Measurements from ENCODE around the gene HNRNPR. TPM values are rescaled to one million over a fixed set of nuclear protein-coding genes. Genes with fewer than 3 reads are reported as not detected.

Gene HNRNPR
- total and polyA plus RNA-seq, 9 of the 15 experiments (the other 6 are each of a cell fraction or from before 2014, with no cell fraction given) = 80.9 to 372 (median 301) TPM

GRCh38 chr1:23362218-23362713 is 18.2 kb upstream of the HNRNPR start (continued):
- TF ChIP-seq ZNF274 (IDR thresholded peaks at IDR 0.05; ENCODE audit: borderline replicate concordance, low read depth, low read length) (peak; percentile 96), HDAC6 (IDR thresholded peaks at IDR 0.05; ENCODE audit: low read depth, low read length) (peak; percentile 91), ELF4 (CRISPR knock-in tag; IDR thresholded peaks at IDR 0.05) (no peak), SNIP1 (IDR thresholded peaks at IDR 0.05; ENCODE audit: low read depth) (no peak), FOXM1 (IDR thresholded peaks at IDR 0.05; ENCODE audit: low read depth) (no peak), FOXM1 (CRISPR knock-in tag; IDR thresholded peaks at IDR 0.05; ENCODE audit: low read depth) (no peak), SNAPC5 (CRISPR knock-in tag; IDR thresholded peaks at IDR 0.05) (no peak), SPI1 (IDR thresholded peaks at IDR 0.05; ENCODE audit: borderline replicate concordance, low read depth, low read length) (no peak), ATF2 (CRISPR knock-in tag; IDR thresholded peaks at IDR 0.05) (no peak), ZBTB26 (CRISPR knock-in tag; IDR thresholded peaks at IDR 0.05) (no peak), HDGF (IDR thresholded peaks at IDR 0.05) (no peak), BACH1 (tag; IDR thresholded peaks at IDR 0.05) (no peak), TRIM24 (IDR thresholded peaks at IDR 0.05) (peak in 1 of 2 experiments; percentile 85; a peak in 2 of 4 replicates), PTBP1 (IDR thresholded peaks at IDR 0.05; ENCODE audit: low read depth, low read length) (peak; percentile 86), CBX1 (IDR thresholded peaks at IDR 0.05; ENCODE audit: low read depth) (peak; percentile 98), CBX8 (IDR thresholded peaks at IDR 0.05; ENCODE audit: borderline replicate concordance, extremely low read depth, low read depth, low read length, poor library complexity, severe bottlenecking) (no peak), HDAC3 (IDR thresholded peaks at IDR 0.05; ENCODE audit: borderline replicate concordance, partially characterized antibody) (no peak), E2F5 (CRISPR knock-in tag; IDR thresholded peaks at IDR 0.05) (no peak), CBX5 (IDR thresholded peaks at IDR 0.05; ENCODE audit: borderline replicate concordance, low read depth) (peak; percentile 80), ADNP (tag; IDR thresholded peaks at IDR 0.05) (peak; percentile 86), SOX6 (IDR thresholded peaks at IDR 0.05) (peak; percentile 41; the same call in 1 of the 2 replicates), SMARCA5 (IDR thresholded peaks at IDR 0.05) (no peak), GATAD2B (IDR thresholded peaks at IDR 0.05; ENCODE audit: borderline replicate concordance) (no peak)
- TF ChIP-seq, protein P1, sequence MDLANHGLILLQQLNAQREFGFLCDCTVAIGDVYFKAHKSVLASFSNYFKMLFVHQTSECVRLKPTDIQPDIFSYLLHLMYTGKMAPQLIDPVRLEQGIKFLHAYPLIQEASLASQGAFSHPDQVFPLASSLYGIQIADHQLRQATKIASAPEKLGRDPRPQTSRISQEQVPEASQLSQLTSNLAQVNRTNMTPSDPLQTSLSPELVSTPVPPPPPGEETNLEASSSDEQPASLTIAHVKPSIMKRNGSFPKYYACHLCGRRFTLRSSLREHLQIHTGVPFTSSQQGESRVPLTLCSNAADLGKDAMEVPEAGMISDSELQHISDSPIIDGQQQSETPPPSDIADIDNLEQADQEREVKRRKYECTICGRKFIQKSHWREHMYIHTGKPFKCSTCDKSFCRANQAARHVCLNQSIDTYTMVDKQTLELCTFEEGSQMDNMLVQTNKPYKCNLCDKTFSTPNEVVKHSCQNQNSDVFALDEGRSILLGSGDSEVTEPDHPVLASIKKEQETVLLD (IDR thresholded peaks at IDR 0.05) = no peak
- TF ChIP-seq, protein P2, sequence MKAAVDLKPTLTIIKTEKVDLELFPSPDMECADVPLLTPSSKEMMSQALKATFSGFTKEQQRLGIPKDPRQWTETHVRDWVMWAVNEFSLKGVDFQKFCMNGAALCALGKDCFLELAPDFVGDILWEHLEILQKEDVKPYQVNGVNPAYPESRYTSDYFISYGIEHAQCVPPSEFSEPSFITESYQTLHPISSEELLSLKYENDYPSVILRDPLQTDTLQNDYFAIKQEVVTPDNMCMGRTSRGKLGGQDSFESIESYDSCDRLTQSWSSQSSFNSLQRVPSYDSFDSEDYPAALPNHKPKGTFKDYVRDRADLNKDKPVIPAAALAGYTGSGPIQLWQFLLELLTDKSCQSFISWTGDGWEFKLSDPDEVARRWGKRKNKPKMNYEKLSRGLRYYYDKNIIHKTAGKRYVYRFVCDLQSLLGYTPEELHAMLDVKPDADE (conservative IDR thresholded peaks at IDR 0.05; ENCODE audit: control insufficient read depth, low read depth, low read length) = peak; percentile 78; the same call in 1 of the 2 replicates

All from K562 (cell line).